GM18907 (cell line): Measurements from ENCODE around the gene C15orf39.
"Not testable (repeated sequence)": the region's sequence is repeated elsewhere in the genome, so short reads cannot be mapped to it uniquely, and the experiment has no call there.

Source experiments
- ATAC-seq: cut with Tn5 transposase; IDR thresholded peaks from one replicate; pipeline ENCODE4 v1.9.1; 2021; ENCODE audit warnings: mild to moderate bottlenecking, moderate library complexity; ENCODE audit not compliant: unreplicated experiment

C15orf39 gene

GRCh38 chr15:75229191-75230015 is 27.7 kb downstream of the C15orf39 start:
- ATAC-seq, result no peak

DNA sequence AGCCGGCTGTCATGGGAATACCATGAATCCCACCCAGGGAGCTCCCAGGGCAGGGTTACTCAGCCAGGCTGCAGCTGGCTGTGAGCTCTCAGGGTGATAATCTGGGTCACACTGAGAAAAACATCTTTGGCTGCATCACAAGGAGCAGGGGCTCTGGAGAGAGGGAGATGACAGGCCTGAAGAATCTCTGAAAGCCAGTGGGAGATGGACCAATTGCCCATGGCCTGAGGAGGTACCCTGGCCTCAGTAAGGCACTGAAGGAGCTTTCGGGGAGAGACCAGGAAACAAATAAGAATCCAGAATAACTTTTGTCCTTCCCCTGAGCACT is 28.3 kb downstream of the C15orf39 start:
- ATAC-seq, result no peak

DNA sequence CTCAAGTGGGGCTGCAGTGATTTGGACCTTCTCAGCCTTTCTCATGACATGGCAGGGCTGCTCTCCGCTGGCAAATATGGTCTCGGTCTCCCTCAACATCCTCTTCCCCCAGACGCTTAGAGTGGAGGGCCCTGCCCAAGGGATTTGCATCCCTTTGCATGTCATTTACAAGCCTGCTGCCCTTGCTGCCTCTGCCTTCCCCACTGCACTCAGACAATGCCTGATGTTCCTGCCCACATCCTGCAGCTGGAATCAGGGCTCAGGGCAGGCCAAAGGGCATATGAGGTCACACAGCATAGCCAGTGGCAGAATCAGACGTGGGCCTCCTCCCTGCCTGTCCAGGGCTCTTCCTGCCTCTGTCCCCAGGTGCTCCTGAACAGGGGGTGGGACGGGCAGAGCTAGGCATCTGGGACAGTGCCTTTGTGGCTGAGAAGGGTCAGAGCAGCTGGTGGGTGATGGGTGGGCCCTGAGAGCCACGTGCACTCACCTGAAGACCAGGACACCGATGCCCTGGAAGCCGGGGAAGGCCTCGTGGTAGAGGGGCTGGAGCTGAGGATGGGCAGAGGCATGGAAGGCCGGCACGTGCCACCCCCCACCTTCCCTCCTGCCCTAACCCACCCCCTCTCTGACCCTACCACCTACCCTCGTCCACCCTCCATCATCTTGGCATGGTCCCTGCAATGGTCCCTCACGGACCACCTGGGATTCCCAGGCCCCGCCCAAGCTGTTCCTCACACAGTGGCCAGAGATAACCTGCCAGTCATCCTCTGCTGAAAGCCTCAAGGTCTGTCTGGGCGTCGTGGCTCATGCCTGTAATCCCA is 29.1 kb downstream of the C15orf39 start:
- no peak for ATAC-seq

DNA sequence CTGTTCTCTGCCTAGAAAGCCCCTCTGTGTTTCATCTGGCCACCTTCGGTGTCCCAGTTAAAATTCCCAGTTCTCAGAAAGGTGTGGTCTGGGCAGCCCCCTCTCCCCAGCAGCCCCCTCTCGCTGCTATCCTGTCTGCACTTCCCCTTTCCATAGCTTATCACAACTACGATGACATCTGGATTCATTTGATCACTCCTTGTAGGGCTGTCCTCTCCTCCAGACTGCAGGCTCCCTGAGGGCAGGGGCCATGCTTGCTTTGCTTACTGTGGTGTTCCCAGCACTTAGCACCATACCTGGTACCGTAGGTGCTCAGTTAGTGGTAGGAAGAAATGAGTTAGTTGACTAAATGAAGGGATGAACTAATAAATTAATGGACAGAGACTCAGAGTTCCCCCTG is 30.2 kb downstream of the C15orf39 start:
- ATAC-seq, result no peak

DNA sequence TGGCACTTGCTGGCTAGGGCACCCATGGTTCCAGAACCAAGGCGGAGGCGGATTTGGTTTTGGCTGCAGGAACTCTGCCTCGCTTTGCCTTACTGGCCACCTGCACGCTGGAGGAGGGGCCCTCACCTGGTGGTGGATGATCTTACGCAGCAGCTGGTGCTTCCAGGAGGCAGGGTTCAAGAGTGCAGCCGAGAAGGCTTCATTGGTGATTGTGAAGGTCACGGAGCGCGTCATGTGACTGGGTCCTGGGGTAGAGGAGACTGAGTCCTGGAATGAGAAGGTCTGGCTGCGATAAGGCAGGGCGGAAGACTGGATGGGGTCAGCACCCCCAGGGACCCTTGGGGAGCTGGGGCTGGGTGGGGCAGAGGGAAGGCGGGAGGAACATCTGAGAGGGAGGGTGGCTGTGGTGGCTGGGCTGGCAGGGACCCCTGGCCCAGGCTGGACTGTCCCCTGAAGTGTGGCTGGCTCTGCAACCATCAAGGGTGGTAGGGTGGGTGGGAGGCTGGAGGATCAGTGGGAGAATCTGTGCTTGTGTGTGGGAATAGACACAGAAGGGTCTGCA is 30.7 kb downstream of the C15orf39 start:
- ATAC-seq, result no peak

GRCh38 chr15:75232826-75233503 is 31.3 kb downstream of the C15orf39 start:
- ATAC-seq, result no peak

DNA sequence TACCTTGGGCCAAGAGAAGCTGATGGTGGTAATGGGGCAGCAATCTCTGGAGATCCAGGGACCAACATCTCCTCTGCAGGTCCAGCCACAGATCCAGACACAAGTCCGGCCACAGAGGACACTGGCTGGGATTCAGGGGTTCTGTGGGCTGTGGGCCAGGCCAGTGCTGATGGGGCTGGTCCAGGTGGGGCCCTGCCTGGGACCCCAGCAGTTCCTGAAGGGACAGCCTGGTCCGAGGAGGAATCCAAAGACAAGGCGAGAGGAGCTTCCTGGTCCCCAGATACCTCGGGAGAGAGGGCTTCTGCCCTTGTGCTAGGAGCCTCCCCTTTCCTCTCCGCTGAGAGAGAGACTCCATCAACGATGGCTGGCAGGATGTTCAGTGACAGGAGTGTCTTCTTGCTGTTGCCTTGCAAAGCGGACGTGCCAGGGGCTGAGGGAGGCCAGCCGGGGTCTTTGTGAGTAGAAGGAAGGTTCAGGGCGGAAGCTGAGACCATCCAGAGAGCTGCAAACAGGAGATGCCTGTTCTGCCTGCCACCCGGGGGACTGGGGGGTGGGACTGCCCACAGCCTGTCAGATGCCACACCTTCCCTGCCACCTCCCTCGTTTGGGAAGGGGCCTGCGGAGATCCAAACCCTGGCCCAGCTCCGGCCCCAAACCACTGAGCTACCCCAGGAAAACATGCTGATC is 32.0 kb downstream of the C15orf39 start:
- no peak for ATAC-seq

DNA sequence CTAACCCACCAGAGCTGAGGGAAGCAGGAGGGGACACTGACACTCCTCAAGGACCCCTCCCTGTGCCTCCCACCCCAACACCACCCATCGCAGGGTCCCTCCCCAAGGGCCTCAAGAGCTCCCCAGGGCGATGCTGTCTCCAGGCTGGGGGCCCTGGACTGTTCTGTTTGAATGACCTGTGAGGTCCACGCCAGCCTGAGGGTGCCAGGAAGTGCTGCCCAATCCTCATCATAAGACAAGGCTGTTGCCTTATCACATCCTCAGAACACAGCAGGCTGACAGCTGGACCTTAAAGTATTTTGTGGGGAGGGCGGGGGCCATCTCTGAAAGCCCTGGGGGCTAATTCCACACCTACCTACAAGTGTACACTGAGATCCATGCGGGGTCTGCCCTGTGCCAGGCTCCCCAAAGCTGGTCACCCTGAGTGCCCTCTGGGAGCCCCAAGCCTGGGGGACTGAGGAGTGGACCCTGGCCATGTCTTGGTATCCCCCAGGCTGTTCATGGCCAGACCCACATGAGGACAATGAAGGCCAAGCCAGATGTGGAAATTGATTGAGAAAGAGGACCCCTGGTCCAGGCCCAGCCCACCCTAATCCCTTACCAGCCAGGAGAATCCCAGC is 32.6 kb downstream of the C15orf39 start:
- ATAC-seq, result no peak

DNA sequence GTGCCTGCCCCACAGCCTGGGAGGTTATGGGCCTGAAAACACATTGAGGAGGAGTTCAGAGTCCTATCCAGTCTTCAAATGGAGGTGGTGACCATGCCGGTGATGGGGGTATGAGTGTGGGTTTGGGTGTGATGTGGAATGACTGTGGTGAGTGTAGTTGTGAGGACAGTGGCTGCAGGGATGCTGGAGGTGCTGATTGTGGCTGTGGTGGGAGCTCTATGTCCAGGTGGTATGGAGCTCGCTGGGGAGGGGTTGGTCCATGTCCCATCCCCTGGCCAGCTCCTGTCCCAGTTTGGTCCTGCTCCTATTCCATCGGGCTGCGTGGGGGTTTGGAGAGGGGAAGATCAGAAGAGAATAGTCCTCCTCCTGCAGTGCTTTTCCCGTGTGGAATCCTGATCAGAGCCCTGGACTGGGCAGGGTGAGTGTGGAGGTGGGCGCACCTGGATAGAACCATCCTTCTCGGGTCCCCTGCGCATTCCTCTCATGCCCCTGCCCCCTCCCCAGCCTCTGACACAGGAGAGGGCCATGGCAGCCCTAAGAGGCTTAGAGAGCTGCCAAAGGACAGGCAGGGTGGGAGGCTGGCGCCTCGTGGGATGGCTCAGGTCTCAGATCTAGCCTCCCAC is 33.5 kb downstream of the C15orf39 start:
- ATAC-seq, result no peak

GRCh38 chr15:75235760-75236729 is 34.4 kb downstream of the C15orf39 start:
- no peak for ATAC-seq

DNA sequence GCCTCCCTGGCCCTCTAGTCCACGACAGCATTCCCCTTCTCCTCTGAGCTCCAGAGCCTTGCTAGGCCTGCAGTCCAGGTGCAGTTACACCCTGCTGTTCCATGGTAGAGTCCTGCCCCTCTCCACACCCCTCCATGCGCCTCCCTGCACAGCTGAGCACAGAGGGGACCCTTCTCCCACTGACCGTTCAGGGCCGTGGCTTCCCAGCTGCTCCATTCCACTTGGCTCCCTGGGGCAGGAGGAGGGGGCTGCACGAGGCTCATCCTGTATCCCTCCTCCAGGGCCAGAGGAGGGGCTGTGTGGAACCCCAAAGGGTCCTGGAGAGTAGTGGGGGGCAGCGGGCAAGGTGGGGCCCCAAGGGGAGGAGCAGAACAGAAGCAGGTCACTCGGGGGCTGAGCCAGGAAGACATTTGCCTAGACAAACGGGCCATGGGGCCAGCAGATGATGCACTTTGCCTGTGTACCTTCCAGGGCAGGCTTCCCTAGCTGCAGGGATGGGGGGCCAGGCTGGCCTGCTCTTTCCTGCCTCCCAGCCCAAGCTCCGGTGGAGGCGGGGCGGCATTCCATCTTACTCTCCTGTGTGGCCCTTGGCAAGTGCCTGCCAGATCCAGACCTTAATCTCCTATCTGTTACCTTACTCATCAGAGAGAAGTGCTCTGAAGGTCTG is 35.8 kb downstream of the C15orf39 start:
- no peak for ATAC-seq

DNA sequence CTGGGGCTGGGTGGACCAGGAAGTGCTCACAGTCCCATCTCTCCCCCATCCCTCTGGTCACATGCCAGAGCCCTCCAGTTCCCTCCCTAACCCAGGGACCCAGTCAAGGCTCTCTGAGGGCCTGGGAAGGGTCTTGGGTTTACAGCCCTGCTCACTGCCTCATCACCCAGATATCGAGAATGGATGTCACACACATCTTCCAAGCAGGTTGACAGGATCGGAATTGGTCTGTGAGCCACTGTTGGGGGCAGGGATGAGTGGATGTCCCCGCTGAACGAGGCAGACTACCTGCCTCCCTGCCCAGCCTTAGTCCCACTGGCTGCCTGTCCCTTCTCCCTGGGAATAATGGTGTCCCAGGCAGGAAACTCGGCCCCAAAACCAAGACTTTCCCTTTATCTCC is 36.5 kb downstream of the C15orf39 start:
- ATAC-seq, result no peak

DNA sequence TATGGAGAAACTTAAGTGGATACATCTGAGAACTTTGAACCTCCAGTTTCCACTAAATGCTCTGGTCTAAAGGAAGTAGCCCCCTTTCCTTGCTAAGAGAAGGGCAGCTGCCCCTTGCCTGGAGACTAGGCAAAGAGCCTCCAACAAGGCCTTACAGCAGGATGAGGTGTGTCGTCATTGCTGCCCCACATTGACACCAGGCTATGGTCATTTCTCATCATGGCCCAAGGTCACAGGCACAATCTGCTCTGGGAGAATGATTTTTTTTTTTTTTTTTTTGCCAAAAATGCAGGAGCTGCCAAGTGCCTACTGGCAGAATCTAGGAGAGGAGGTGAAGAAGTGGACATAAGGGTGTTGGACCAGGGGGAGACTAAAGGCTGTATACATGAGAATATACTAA is 44.1 kb downstream of the C15orf39 start:
- ATAC-seq, result not testable (repeated sequence)

DNA sequence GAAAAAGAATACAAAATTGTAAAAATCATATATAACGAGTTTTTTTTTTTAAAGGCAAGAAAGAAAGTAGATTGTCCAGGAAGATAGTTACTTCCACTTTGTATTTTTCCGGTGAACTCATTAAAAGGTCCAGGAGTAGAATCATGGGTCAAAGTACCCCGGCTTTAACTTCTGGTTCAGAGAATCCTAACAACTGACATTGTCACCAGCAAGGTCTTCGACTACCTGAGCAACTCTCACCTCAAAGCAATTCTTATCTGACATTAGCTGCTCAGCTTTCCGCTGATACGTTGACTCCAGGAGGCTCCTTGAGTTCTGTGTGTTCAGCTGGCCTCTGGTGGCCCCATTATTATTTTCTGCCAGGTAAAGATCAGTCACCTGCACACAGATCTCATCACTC is 47.3 kb downstream of the C15orf39 start:
- ATAC-seq, result not testable (repeated sequence)

DNA sequence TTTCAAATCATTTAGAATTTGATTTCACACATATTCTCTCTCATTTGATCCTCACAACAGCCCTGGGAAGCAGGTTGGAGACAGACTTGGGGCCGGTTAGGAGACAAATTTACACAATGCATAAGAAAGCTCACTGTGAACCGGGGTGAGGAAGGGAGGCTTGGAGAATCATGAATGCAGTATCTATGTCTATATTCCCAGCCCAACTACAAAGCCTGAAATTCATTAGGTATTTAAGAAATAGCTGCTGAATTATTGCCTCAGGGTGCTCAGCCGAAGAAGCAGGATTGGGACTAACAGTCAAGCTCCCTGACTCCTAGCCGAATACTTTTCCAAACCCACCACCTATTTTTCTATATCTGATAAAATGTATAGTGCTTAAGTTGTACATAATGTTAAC is 48.0 kb downstream of the C15orf39 start:
- ATAC-seq, result no peak

DNA sequence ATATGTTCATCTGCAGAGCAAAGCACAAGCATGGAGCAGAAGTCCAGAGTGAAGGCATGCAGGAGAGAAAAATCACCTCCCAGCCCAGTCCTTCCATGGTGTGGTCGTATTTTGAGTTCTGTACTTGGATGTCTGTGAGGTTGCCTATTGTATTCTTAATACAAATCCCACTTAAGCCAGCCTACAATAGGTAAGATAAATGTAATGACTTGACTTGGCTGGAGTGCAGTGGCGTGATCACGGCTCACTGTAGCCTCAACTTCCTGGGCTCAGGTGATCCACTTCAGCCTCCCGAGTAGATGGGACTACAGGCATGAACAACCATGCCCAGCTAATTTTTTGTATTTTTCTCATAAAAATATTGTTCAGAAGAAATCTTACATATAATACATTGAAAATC is 49.7 kb downstream of the C15orf39 start:
- not testable (repeated sequence) for ATAC-seq

DNA sequence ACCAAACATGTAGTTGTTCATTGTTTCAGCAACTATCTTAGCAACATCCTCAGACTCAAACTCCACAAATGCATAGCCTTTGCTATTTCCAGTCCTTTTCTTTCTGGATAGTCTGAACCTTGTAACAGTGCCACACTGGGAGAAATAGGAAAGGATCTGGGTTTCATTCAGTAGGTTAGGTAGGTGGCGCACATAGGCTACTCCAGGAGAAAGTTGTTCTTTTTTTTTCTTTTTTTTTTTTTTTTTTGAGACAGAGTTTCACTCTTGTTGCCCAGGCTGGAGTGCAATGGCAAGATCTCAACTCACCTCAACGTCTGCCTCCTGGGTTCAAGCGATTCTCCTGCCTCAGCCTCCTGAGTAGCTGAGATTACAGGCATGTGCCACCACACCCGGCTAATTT is 50.6 kb downstream of the C15orf39 start:
- ATAC-seq, result not testable (repeated sequence)

- ATAC-seq, result not testable (repeated sequence)
Observed at GRCh38 chr15:75258034-75258433, 56.4 kb downstream of the C15orf39 start, which contains the start of gene GOLGA6C. GOLGA6C (plus strand) TSS chr15:75258334; CDS start chr15:75258599, 265 bp downstream.
